GM21423 (cell line): ENCODE data around the gene CIDEB.
"Not testable (repeated sequence)": the region's sequence is repeated elsewhere in the genome, so short reads cannot be mapped to it uniquely, and the experiment has no call there.

Experiments
- ATAC-seq: cut with Tn5 transposase; IDR thresholded peaks from one replicate; pipeline ENCODE4 v1.9.1; 2021; ENCODE audit warnings: mild to moderate bottlenecking, moderate library complexity; ENCODE audit not compliant: unreplicated experiment

The CIDEB gene

DNA sequence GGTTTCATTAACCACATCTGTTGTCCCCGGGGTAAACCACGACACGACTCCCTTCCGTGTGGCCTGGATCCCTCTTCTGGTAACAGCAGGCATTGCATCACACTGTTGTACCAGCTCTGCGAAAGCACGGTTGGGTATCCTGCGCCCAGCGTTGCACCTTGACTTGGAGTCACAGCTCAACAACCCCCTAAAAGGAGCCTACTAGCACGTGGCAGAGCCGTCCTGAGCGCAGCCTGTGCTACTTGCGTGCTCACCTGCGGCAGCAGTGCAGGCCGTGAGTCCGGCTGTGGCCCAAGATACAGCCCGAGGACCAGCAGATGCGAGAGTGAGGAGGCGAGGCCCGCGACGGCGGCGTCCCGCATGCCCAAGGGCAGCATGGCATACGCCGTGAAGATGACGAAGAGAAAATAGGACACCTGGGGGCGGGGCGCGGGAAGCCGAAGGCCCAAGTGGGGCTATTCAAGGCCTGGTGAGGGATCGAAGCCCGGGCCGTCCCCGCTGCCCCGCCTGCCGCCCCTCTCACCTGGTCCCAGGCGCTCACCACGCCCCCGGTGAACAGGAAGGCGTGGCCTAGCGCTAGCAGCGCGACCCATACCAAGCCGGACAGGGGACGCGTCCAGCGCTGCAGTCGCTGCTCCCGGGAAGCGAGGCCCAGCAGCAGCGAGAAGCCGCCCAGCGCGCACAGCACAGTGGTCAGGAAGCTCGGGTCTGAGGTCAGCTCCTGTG, 24.7 kb upstream of the CIDEB start:
- ATAC-seq = peak; percentile 86

DNA sequence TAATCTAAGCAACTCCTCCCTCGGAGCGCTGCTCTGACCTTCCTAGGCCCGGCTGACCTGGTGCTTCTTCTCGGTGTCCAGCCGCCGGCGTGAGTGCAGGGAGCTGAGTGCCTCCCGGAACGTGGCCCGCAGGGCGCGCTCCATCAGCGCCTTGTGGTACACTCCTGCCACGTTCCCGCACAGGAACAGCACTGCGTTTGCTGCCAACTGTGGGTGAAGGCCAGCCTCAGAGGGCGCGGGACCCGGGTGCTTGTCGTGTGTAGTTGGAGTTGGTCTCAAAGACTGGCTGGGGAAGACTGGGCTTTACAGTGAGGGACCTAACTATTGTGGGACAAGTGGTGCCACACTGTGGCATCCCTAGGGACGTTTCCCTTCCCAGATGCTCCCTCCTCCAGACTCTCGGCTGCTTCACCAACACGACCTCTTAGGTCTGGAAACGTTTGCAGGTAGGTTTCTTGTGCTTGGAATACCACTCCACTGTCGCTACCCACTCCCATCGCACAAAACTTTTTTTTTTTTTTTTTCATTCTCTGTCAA, 24.0 kb upstream of the CIDEB start:
- no peak for ATAC-seq

DNA sequence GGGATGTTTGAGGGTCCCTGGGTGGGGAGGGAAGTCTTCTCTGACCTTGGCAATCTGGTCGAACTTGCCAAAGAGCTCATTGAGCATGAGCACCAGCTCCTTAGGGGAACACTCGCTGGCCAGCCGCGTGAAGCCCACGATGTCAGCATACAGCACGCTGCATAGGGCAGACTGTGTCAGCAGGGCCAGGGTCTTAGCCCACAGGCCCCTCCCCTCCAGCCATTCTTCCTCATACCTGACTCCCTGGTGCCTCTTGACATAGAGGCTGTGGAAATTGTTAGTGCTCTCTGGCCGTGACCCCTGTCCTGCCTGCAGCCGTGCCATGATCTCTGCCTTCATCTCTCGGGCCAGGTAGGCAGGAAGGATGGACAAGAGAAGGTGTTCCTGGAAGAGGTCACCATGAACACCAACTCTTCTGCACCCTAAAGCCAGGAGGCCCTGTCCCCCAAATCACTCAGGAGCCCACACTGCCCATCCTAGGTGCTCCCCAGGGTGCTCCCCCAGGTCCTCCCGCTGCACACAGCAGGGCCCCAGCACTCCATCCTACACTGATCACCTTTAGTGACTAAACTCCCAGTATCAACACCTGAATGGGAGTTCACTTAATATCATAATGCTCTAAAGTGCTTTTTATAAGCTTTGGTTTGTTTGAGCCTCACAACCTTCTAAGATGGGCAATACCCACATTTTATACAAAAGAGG, 23.3 kb upstream of the CIDEB start:
- no peak for ATAC-seq

DNA sequence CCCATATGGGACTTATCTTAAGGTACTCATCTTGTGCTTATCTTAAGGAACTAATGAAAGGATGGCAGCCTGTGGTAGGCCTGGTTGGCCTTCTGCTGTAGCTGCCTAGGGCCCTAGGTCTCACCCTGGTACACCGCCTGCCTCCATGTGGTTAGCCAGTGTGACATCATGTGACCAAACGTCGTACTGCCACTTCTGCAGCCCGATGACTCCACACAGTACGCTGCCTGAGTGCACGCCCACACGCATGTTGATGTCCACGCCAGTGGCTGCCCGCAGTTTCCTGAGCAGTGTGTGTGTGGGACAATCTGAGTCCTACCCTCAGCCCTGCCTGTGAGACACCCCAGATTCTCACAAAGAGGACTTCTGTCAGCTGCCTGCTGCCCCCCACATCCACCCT, 22.0 kb upstream of the CIDEB start:
- ATAC-seq = no peak

DNA sequence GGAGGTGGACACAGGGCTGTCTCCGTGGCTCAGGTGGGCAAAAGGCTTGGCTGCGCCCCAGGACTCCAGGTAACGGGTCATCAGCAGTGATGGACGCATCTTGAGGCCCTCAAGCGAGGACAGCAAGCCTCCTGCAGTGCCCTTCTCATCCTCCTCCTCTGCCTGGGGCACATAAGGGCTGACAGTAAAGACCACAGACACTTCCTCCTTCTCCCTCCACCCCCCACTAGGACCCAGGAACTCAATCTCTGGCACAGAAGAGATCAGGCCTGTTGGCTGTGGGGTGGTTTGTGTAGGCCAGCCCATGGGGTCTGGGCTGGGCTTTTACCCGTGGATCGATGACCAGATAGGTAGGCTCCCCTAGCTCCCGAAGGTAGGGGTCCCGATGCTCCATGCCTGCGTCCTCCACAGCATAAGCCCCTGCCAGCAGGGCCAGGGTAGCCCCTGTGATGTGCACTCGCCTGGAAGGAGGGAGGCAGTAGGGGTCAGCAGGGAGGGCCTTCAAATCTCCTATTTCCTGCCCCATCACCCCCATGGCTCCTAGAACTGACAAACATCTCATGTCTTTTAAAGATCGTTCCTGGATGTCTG, 21.4 kb upstream of the CIDEB start:
- no peak for ATAC-seq

DNA sequence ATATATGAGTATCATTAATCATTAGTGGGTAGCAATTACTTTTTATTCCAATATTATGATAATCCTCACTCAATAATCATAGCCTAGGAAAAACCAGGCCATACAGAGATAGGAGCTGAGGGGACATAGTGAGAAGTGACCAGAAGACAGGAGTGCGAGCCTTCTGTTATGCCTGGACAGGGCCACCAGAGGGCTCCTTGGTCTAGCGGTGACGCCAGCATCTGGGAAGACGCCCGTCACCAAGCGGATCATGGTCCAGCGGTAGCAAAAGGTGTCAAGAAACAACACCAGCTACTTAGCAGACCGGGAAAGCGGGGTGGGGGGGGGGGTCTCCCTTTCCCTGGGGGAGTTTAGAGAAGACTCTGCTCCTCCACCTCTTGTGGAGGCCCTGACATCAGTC, 20.1 kb upstream of the CIDEB start:
- ATAC-seq = not testable (repeated sequence)

DNA sequence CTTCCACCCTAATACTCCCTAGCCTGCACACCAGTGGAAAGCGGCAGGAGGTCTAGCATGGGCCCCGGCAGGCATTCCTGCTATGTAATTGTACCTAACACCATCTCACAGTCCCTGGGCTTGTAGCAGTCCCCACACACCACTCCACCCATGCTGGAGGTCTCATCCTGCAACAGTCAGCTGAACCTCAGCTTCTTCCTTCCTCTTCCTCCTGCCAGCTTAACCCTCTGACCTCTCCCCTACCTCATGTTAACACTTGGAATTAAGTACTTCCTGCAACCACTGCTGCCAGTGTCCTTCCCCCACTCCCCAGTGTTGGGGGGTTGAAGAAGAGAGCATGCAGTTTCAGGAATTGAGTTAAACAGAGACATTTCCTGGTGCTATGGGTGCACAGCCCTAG, 19.5 kb upstream of the CIDEB start:
- ATAC-seq = no peak

DNA sequence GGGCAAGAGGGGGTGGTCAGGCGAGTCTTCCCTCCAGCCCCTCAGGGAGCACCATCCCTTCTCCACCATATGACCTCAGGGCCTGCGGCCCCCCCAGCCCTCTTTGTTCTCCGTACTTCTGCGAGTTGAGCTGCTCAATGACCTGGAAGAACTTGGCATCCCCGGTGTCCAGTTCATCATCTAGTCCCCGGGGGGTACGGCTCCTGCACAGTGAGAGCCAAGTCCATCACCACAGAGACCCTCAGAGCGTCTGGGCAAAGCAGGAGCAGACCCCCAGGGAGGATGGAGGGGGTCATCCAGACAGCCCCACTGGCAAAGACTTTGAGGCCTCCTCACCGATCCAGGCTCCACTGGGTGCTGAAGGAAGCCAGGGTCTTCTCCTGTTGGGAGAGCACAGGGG, 18.2 kb upstream of the CIDEB start:
- no peak for ATAC-seq

DNA sequence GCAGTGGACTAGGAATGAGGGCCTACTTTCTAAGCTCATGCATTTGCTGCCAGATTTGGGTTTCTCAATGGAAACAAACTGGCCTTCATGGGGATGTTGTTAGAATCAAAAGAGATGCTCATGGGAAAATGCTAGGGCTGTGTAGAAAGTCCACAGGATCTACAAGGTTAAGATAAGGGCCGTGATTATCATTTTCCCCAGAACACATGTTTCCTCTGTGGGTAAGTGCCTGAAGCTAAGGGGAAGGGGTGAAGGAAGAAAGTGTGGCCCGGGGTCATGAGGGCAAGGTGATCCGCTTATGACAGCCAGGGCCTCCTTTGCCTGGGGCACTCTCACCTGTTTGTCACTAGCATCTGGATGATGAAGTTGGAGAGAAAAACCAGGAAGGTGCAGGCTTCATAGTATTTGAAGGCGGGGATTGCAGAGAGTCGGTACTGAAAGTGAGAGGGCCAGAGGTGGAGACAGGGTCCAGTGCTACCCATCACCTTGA, 17.3 kb upstream of the CIDEB start:
- ATAC-seq = no peak

DNA sequence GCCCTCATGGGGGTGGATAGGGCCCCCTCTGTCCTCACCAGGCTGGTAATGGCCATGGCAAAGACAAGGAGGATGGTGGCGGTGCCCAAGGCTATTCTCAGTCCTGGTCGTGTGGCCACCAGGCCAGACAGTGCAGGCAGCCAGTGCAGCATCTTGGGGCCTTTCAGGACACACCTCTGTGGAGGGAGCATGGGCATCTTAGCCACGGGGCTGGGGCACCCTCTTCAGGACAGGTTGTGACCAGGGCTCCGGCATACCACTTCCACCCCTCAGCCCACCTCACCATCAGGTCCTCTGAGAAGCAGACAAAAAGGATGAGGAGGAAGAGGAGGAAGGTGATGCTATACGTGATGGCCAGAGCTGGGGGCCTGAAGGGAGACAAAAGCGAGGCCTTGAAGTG, 16.2 kb upstream of the CIDEB start:
- no peak for ATAC-seq

DNA sequence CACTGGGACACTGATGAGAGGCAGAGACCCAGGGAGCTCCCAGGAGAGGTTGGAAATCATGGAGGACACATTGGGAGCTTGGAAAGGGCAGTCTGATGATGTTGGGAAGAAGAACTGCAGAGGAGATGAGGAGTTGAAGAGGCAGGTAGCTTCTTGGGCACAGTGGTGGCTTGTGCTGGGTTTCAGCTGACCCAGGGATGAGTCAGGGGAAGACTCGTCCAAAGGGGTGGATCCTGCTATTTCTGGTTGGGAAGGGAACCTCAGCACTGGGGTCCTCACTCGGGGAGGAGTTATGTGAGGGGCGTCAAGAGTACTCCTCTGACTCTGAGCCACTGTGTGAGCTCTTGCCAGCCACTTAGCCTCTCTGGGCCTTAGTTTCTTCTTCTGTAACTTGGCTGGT, 15.6 kb upstream of the CIDEB start:
- no peak for ATAC-seq

DNA sequence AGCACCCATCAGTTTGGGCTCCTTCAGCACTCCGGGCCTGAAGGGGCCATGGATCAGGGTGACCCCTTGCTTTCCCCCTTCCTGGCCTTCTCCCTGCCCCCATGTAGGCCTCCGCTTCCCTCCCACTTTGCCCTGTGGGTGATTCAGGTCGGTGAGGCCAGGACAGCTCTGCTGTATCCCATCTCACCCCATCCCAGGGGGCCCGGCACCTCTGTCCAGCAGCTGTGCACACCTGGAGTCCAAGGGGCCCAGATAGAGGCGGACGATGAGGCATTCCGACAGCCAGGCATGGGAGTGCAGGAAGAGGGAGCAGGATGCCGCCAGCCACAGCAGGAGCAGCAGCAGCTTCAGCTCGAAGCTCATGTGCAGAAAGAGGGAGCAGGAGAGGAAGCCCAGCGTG, 14.9 kb upstream of the CIDEB start:
- no peak for ATAC-seq

DNA sequence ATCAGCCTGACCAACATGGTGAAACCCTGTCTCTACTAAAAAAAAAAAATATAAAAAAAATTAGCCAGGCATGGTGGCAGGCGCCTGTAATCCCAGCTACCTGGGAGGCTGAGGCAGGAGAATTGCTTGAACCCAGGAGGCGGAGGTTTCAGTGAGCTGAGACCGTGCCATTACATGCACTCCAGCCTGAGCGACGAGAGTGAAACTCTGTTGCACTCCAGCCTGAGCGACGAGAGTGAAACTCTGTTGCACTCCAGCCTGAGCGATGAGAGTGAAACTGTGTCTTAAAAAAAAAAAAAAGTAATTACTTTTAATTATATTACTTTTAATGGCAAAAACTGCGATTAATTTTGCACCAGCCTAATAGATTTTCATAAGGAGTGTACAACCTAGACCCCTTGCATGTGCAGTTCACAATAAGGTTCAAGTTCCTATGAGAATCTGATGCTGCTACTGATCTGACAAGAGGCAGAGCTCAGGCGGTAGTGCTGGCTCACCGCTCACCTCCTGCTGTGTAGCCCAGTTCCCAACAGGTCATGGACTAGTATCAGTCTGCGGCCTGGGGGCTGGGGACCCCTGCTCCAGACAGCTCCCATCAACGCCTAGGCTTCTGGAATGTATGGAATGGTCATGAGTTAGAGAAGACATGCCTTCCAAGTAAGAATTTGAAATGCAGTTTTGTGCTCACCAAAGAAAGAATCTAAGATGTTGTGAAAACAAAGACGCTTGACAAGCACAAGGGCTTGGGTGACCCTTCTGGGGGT, 13.6 kb upstream of the CIDEB start:
- ATAC-seq = no peak

DNA sequence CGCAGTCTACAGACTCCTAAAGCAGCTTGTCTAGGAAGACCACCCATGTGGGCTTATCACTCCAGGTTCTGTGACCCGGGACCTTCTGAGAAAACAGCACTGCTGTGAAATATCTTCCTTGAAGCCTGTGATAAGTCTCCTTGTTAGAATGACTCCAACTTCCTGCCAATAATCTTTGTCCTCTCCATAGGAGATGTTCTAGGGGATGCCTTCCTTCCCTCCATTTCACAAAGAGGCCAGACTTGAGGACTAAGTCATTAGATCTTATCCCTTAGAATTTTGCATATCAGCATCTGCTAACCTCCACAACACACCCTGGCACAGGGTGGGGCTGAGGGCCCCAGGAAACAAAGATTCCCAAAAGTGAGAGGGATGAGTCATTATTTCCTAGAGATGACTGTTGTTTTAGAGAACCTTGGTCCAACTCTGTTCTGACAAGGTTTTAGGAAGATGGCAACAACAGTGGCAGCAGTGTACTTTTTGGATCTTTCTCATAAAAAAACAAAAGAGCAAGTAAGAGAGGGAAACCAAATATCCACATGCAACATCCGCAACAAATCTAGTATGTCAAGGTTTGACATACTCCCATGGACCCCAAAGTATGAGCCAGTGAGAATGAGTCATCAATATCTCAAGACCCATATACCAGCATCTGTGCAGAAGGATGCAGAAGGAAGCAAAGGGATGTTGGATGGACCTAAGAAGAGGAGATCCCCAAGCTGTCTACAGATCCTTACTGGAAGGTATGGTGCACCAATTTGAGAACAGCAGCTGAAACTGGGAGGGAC, 9.6 kb upstream of the CIDEB start:
- ATAC-seq = no peak

DNA sequence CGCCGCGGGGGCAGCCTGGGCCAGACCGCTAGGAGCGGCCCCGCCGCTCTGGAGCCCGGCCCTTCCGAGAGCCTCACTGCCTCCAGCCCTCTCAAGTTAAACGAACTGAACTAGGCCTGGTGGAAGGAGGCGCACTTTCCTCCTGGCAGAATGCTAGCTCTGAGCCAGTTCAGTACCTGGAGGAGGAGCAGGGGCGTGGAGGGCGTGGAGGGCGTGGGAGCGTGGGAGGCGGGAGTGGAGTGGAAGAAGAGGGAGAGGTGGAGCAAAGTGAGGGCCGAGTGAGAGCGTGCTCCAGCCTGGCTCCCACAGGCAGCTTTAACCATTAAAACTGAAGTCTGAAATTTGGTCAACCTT, 8.8 kb upstream of the CIDEB start:
- no peak for ATAC-seq

DNA sequence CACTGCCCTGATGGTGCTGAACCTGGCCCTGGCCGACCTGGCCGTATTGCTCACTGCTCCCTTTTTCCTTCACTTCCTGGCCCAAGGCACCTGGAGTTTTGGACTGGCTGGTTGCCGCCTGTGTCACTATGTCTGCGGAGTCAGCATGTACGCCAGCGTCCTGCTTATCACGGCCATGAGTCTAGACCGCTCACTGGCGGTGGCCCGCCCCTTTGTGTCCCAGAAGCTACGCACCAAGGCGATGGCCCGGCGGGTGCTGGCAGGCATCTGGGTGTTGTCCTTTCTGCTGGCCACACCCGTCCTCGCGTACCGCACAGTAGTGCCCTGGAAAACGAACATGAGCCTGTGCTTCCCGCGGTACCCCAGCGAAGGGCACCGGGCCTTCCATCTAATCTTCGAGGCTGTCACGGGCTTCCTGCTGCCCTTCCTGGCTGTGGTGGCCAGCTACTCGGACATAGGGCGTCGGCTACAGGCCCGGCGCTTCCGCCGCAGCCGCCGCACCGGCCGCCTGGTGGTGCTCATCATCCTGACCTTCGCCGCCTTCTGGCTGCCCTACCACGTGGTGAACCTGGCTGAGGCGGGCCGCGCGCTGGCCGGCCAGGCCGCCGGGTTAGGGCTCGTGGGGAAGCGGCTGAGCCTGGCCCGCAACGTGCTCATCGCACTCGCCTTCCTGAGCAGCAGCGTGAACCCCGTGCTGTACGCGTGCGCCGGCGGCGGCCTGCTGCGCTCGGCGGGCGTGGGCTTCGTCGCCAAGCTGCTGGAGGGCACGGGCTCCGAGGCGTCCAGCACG, 8.2 kb upstream of the CIDEB start:
- ATAC-seq = no peak

DNA sequence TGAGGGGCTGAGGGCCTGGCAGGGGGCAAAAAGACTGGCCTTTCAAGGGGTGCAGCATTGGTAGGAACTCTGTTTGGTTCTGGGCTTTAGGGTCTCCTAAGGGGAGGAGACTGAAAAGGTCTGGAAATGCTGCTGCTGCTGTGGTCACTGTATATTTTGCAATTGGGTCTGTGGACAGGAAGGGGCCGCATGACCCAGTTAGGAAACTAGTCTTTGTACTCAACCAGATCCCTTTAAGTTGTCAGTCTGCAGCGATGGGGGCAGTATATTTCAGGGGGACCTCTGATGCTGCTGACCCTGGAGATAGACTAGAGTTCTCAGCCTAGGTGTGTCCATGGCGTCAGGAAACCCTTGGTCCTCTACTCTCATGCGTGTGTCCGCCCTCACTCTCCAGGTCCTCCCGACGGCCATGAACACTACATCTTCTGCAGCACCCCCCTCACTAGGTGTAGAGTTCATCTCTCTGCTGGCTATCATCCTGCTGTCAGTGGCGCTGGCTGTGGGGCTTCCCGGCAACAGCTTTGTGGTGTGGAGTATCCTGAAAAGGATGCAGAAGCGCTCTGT, 7.5 kb upstream of the CIDEB start:
- ATAC-seq = no peak

DNA sequence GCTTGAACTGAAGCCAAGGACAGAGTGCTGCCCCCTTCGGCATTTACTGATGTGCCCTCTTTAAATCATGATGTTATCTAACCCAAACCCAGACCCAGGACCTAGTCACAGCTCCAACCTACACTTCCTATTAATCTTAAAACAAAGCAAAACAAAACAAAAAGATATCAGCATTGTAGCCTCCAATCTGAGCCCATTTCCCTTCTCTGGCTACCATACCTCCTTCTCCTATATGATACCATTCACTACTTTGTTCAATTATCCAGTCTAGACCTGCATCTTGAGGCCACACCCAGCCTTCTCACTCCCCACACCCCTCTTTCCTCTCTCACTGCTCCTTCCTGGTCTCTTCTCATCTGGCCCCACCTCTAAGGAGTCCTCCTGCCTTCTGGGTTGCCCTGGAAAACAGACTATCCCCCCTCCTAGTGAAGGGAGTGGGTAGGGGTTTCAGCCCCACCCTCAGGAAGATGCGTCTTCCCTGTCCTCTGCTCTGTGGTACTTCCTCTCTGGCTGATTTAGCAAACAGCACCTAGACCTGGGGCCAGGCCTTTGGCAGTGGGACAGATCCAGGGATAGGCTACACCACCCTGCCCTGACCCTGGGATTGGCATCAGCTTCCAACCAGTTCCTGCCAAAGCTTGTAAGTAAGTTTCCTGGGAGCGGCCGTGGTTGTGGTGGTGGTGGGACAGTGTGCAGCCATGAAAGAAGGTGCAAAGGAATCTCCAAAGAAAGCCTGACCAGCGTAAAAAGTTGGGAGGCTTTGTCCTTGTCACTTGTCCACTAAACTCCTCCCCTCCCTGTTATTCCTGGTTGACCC, 6.8 kb upstream of the CIDEB start:
- no peak for ATAC-seq

DNA sequence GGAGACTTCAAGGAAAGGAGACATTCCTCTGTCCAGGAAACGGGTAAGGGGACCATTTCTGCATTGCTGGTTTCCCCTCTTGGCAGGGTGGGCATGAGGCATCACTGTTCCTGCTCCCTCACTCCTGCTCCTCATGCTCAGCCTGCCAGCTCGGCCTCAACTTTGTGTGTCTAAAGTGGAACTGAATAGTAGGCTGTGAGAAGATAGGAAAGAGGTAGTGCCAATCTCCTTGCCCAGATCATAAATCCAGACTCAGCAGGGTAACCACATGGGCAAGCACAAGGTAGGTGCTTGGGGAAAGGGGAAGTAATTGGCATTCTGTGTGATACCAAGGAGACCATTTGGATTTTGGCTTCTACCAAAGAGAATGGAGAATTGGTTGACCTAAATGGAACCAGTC, 6.1 kb upstream of the CIDEB start:
- ATAC-seq = no peak
